GM12878 (cell line): ENCODE data around the gene CD82. TPM values are rescaled to one million over a fixed set of nuclear protein-coding genes. Genes with fewer than 3 reads are reported as not detected.

Experiments
- BCL11A ChIP-seq: IDR thresholded peaks from 2 replicates; pipeline ENCODE4 v1.6.1; 2011; ENCODE audit warnings: low read depth, low read length
- BMI1 ChIP-seq: fragments of 450-650 bp; IDR thresholded peaks from 2 replicates; pipeline ENCODE4 v1.6.1; 2016; ENCODE audit warnings: mild to moderate bottlenecking, moderate library complexity, borderline replicate concordance
- CBX5 ChIP-seq: sonication (generic); IDR thresholded peaks from 2 replicates; pipeline ENCODE4 v1.6.1; 2016; ENCODE audit warnings: low read depth, moderate library complexity, mild to moderate bottlenecking, inconsistent platforms
- FOXK2 ChIP-seq: fragments of 450-650 bp; IDR thresholded peaks from 2 replicates; pipeline ENCODE4 v1.6.1; 2017; ENCODE audit warnings: mild to moderate bottlenecking, moderate library complexity
- FOXM1 ChIP-seq: IDR thresholded peaks from 2 replicates; pipeline ENCODE4 v1.6.1; 2012; ENCODE audit warnings: low read depth, mild to moderate bottlenecking, inconsistent platforms, low read length, moderate library complexity
- NFYB ChIP-seq: IDR thresholded peaks from 2 replicates; pipeline ENCODE4 v1.6.1; 2011; ENCODE audit warnings: low read depth, mild to moderate bottlenecking, low read length, improper control_type of control experiment, moderate library complexity; ENCODE audit not compliant: insufficient read depth
- SKIL ChIP-seq: fragments of 450-650 bp; IDR thresholded peaks from 2 replicates; pipeline ENCODE4 v1.6.1; 2017; ENCODE audit warnings: mild to moderate bottlenecking, low read depth, inconsistent platforms; ENCODE audit not compliant: poor library complexity, severe bottlenecking
- SREBF1 ChIP-seq: IDR thresholded peaks from 2 replicates; pipeline ENCODE4 v1.6.1; 2012; ENCODE audit warnings: mild to moderate bottlenecking, low read length
- TCF7 ChIP-seq: IDR thresholded peaks from 2 replicates; pipeline ENCODE4 v1.6.1; 2014; ENCODE audit warnings: antibody characterized with exemption, borderline replicate concordance
- polyA plus RNA-seq, 11 experiments: library from polyadenylated mRNA; depleted of rRNA in 4 of 11; unstranded in 6 of 11; stranded (reverse) in 5 of 11; fragments of >200 nt; fragmentation: Nextera tagmentation in 4 of 11; fragmentation: Illumina TruSeq in 1 of 11; extraction: Ambion mirVana in 4 of 11; extraction: Trizol in 1 of 11; gene quantifications; 1 replicate in 1 of 11; 2 replicates in 10 of 11; pipeline versions ENCODE4 v1.2.1 to v1.2.3, GENCODE V29; 2011 to 2016; ENCODE audit warnings: inconsistent platforms in 2 of 11, missing spikeins in 2 of 11, low read depth in 1 of 11
- total RNA-seq, 4 experiments: library from RNA; depleted of rRNA in 3 of 4; stranded (reverse); fragments of >200 nt in 3 of 4; fragmentation: Illumina TruSeq in 1 of 4; extraction: Trizol in 1 of 4; gene quantifications; 2 replicates each; pipeline versions ENCODE4 v1.2.1 to v1.2.3, GENCODE V29; 2013 to 2021
- TF ChIP-seq, protein P1 (sequence below): fragments of 450-650 bp; IDR thresholded peaks from 2 replicates; pipeline ENCODE4 v1.6.1; 2016; ENCODE audit warnings: mild to moderate bottlenecking

Gene CD82
- total and polyA plus RNA-seq, 10 of the 15 experiments (the other 5 are each of a cell fraction or from before 2014, with no cell fraction given) = 5.2 to 180 (median 84.7) TPM

GRCh38 chr11:44585421-44585820 lies 20.0 kb downstream of the CD82 start (continued):
- no peak for TF ChIP-seq TCF7
- no peak for TF ChIP-seq FOXK2
- TF ChIP-seq SREBF1 = no peak
- TF ChIP-seq, protein P1, sequence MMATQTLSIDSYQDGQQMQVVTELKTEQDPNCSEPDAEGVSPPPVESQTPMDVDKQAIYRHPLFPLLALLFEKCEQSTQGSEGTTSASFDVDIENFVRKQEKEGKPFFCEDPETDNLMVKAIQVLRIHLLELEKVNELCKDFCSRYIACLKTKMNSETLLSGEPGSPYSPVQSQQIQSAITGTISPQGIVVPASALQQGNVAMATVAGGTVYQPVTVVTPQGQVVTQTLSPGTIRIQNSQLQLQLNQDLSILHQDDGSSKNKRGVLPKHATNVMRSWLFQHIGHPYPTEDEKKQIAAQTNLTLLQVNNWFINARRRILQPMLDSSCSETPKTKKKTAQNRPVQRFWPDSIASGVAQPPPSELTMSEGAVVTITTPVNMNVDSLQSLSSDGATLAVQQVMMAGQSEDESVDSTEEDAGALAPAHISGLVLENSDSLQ = no peak
- no peak for TF ChIP-seq SKIL
- no peak for TF ChIP-seq CBX5
- TF ChIP-seq BMI1 = no peak
- no peak for TF ChIP-seq BCL11A
- no peak for TF ChIP-seq NFYB
- no peak for TF ChIP-seq FOXM1
